ENCODE measurements around the gene RGS3. TPM values are rescaled to one million over a fixed set of nuclear protein-coding genes. Genes with fewer than 3 reads are reported as not detected.

RGS3 gene
- total and polyA plus RNA-seq, 10 of the 15 experiments (the other 5 are each of a cell fraction or from before 2014, with no cell fraction given): 2.9 to 138 (median 28.8) TPM

DNA sequence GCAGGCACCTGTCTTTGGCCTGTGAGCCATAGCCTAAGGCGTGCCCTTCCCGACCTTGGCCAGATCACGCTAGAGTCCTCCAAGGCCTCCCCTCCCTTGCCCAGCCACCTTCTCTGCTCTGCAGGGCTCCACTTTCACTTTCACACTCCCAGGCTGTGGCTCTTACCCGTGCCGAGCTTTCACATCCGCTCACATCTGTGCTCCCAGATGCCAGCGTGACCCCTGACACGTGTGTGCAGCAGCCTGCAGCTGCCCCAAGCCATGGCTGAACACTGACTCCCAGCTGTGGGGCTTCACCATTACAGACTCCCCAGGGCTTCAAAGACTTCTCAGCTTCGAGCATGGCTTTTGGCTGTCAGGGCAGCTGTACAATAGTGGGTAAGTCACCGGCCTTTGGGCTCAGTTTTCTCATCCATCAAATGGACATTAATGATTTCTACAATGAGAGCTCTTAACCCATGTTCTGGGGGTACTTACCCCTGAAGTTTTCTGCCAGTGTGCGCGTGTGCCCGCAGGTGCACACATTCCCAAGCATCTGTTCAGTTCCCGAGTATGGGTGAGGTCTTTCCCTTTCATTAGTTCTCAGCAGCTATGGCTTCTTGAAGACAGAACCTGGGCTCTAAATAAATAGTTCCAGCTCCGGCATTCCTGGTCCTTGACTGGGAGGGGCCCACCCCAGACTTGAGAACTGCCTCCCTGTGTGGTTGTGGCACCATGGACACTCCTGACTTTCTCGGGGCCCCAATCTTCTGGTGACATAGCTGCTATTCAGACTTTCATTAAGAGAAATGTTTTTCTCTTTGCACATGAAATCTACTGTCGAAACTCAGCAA lies 118.6 kb downstream of the RGS3 start (continued):
- TF ChIP-seq RELB (IDR thresholded peaks at IDR 0.05; ENCODE audit: low read depth) (peak; percentile 71; the same call in 1 of the 2 replicates), HCFC1 (IDR thresholded peaks at IDR 0.05; ENCODE audit: low read length) (peak; percentile 26; the same call in 1 of the 2 replicates), NR2C1 (IDR thresholded peaks at IDR 0.05) (peak; percentile 87), FOXM1 (IDR thresholded peaks at IDR 0.05; ENCODE audit: low read depth, low read length) (no peak), BACH1 (IDR thresholded peaks at IDR 0.05; ENCODE audit: borderline replicate concordance) (peak; percentile 25; the same call in 1 of the 2 replicates), HDAC2 (IDR thresholded peaks at IDR 0.05) (no peak), WRNIP1 (IDR thresholded peaks at IDR 0.05; ENCODE audit: borderline replicate concordance, low read depth, low read length) (no peak), SPI1 (IDR thresholded peaks at IDR 0.05; ENCODE audit: borderline replicate concordance, insufficient read depth, low read depth, low read length) (peak; percentile 67; the same call in 1 of the 2 replicates), ZNF24 (IDR thresholded peaks at IDR 0.05) (no peak), NFYB (IDR thresholded peaks at IDR 0.05; ENCODE audit: insufficient read depth, low read depth, low read length) (no peak), IRF4 (IDR thresholded peaks at IDR 0.05; ENCODE audit: low read depth, low read length) (peak; percentile 93), NFYA (IDR thresholded peaks at IDR 0.05; ENCODE audit: borderline replicate concordance, low read depth, low read length) (no peak), SMARCA5 (IDR thresholded peaks at IDR 0.05) (peak; percentile 30), ATF2 (IDR thresholded peaks at IDR 0.05; ENCODE audit: low read length) (no peak), SP1 (IDR thresholded peaks at IDR 0.05; ENCODE audit: low read depth, low read length) (peak; percentile 43), CBX3 (IDR thresholded peaks at IDR 0.05; ENCODE audit: borderline replicate concordance, low read depth) (no peak), RB1 (IDR thresholded peaks at IDR 0.05; ENCODE audit: borderline replicate concordance) (peak; percentile 18; the same call in 1 of the 2 replicates), IKZF2 (IDR thresholded peaks at IDR 0.05) (peak; percentile 94 to 95), RCOR1 (conservative IDR thresholded peaks at IDR 0.05; ENCODE audit: low read depth, low read length) (0 out of 2 replicates have a peak, but pooled peaks have one; percentile 86), NRF1 (conservative IDR thresholded peaks at IDR 0.05; ENCODE audit: low read depth, low read length) (no peak)
- TF ChIP-seq, protein P1, sequence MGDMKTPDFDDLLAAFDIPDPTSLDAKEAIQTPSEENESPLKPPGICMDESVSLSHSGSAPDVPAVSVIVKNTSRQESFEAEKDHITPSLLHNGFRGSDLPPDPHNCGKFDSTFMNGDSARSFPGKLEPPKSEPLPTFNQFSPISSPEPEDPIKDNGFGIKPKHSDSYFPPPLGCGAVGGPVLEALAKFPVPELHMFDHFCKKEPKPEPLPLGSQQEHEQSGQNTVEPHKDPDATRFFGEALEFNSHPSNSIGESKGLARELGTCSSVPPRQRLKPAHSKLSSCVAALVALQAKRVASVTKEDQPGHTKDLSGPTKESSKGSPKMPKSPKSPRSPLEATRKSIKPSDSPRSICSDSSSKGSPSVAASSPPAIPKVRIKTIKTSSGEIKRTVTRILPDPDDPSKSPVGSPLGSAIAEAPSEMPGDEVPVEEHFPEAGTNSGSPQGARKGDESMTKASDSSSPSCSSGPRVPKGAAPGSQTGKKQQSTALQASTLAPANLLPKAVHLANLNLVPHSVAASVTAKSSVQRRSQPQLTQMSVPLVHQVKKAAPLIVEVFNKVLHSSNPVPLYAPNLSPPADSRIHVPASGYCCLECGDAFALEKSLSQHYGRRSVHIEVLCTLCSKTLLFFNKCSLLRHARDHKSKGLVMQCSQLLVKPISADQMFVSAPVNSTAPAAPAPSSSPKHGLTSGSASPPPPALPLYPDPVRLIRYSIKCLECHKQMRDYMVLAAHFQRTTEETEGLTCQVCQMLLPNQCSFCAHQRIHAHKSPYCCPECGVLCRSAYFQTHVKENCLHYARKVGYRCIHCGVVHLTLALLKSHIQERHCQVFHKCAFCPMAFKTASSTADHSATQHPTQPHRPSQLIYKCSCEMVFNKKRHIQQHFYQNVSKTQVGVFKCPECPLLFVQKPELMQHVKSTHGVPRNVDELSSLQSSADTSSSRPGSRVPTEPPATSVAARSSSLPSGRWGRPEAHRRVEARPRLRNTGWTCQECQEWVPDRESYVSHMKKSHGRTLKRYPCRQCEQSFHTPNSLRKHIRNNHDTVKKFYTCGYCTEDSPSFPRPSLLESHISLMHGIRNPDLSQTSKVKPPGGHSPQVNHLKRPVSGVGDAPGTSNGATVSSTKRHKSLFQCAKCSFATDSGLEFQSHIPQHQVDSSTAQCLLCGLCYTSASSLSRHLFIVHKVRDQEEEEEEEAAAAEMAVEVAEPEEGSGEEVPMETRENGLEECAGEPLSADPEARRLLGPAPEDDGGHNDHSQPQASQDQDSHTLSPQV (IDR thresholded peaks at IDR 0.05): 0 out of 2 replicates have a peak, but pooled peaks have one; percentile 47
- TF ChIP-seq, protein P2, sequence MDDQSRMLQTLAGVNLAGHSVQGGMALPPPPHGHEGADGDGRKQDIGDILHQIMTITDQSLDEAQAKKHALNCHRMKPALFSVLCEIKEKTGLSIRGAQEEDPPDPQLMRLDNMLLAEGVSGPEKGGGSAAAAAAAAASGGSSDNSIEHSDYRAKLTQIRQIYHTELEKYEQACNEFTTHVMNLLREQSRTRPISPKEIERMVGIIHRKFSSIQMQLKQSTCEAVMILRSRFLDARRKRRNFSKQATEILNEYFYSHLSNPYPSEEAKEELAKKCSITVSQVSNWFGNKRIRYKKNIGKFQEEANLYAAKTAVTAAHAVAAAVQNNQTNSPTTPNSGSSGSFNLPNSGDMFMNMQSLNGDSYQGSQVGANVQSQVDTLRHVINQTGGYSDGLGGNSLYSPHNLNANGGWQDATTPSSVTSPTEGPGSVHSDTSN (IDR thresholded peaks at IDR 0.05; ENCODE audit: insufficient replicate concordance, low read depth, low read length): peak; percentile 12

All from GM12878 (cell line).